Esophagus squamous epithelium (tissue), 5 donors: ENCODE results near the gene EPHA8. TPM values are rescaled to one million over a fixed set of nuclear protein-coding genes. Genes with fewer than 3 reads are reported as not detected.

ENCODE experiments used
- DNase-seq: peaks from one replicate; lab custom pipeline; 2025; lab: John Stamatoyannopoulos, UW
- H3K27ac ChIP-seq, 4 donors: fragments of 200-600 bp; sonication (generic); one replicate each; pipeline ENCODE4 v1.5.1; 2016 to 2019; ENCODE audit warnings: mild to moderate bottlenecking in 1 of 4
- H3K27me3 ChIP-seq, 4 donors: fragments of 200-600 bp; sonication (generic); 1 replicate in 3 of 4; 2 replicates in 1 of 4; pipeline versions ENCODE4 v1.5.1 to v1.6.0; 2017 to 2021; ENCODE audit warnings: antibody characterized with exemption in 1 of 4
- H3K36me3 ChIP-seq, 3 donors: fragments of 200-600 bp; sonication (generic); one replicate each; pipeline ENCODE4 v1.5.1; 2016 to 2019
- H3K4me1 ChIP-seq, 3 donors: fragments of 200-600 bp; sonication (generic); one replicate each; pipeline ENCODE4 v1.5.1; 2017 to 2019
- H3K4me3 ChIP-seq, 4 donors: fragments of 200-600 bp; sonication (generic); 1 replicate in 3 of 4; 2 replicates in 1 of 4; pipeline ENCODE4 v1.5.1; 2016 to 2019; ENCODE audit warnings: mild to moderate bottlenecking in 2 of 4, moderate library complexity in 1 of 4
- H3K9me3 ChIP-seq, 3 donors: fragments of 200-600 bp; sonication (generic); one replicate each; pipeline ENCODE4 v1.5.1; 2016 to 2019
- POLR2A ChIP-seq, 4 donors: fragments of 450-650 bp; IDR thresholded peaks; one replicate each; pipeline ENCODE4 v1.6.1; 2017; ENCODE audit warnings: antibody characterized with exemption in 4 of 4, mild to moderate bottlenecking in 4 of 4, moderate library complexity in 3 of 4
- WGBS, 2 donors: methylation state at CpG; one replicate each; pipeline ENCODE4 v1.1.5; 2018; 5-methylcytosine and 5-hydroxymethylcytosine counted together
- intact Hi-C: fragments of 100-400 bp; cut with DNase I; formaldehyde crosslinking; loops from one replicate; pipeline ENCODE4 v1.15.0; 2022
- total RNA-seq, 4 donors: library from RNA; depleted of rRNA; stranded (reverse); fragments of >200 nt; gene quantifications; one replicate each; pipeline ENCODE4 v1.1.0, GENCODE V29; 2016
- TF ChIP-seq, protein P1 (sequence below), 6 experiments: fragments of 450-650 bp in 4 of 6; fragments of 200-600 bp in 2 of 6; sonication (generic) in 2 of 6; IDR thresholded peaks; one replicate each; pipeline ENCODE4 v1.5.1; 2016 to 2019; ENCODE audit warnings: antibody characterized with exemption in 6 of 6, mild to moderate bottlenecking in 4 of 6, moderate library complexity in 4 of 6
- donor health status: DM: yes; HTN: yes; CAD: no.

EPHA8 gene
- total RNA-seq, 4 donors from 2014 or later, result 0.19 to 0.44 TPM; not detected in 2

- DNase-seq, result no peak
- TF ChIP-seq, protein P1, sequence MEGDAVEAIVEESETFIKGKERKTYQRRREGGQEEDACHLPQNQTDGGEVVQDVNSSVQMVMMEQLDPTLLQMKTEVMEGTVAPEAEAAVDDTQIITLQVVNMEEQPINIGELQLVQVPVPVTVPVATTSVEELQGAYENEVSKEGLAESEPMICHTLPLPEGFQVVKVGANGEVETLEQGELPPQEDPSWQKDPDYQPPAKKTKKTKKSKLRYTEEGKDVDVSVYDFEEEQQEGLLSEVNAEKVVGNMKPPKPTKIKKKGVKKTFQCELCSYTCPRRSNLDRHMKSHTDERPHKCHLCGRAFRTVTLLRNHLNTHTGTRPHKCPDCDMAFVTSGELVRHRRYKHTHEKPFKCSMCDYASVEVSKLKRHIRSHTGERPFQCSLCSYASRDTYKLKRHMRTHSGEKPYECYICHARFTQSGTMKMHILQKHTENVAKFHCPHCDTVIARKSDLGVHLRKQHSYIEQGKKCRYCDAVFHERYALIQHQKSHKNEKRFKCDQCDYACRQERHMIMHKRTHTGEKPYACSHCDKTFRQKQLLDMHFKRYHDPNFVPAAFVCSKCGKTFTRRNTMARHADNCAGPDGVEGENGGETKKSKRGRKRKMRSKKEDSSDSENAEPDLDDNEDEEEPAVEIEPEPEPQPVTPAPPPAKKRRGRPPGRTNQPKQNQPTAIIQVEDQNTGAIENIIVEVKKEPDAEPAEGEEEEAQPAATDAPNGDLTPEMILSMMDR (IDR thresholded peaks at IDR 0.05), result no peak
- Histone ChIP-seq H3K9me3 (no peaks in the 10 kb centered on the region), H3K27me3 (no peaks in the 10 kb centered on the region), H3K4me3 (no peak overlapping the region), H3K4me1 (peaks cover 0 to 15% (median 5%) of the 10 kb centered on the region in 3 donors), H3K27ac (no peak overlapping the region), H3K36me3 (no peaks in the 10 kb centered on the region)
- 81 to 95% methylated on average over 3 to 4 of the region's 4 CpGs for WGBS, 2 donors
- intact Hi-C loops, result no loop called here
Observed at GRCh38 chr1:22534951-22535350, 28.3 kb upstream of the EPHA8 start.

GRCh38 chr1:22535399-22535798 is 27.9 kb upstream of the EPHA8 start:
- WGBS, 2 donors, result 70 to 100% methylated on average over 2 to 3 of the region's 6 CpGs
- TF ChIP-seq, protein P1 (IDR thresholded peaks at IDR 0.05), result no peak

GRCh38 chr1:22536506-22536905 is 26.8 kb upstream of the EPHA8 start:
- Histone ChIP-seq H3K27me3 (no peaks in the 10 kb centered on the region), H3K4me3 (no peak overlapping the region), H3K9me3 (no peaks in the 10 kb centered on the region), H3K36me3 (no peaks in the 10 kb centered on the region), H3K27ac (no peak overlapping the region), H3K4me1 (no peaks in the 10 kb centered on the region)
- DNase-seq, result no peak
- no peak for TF ChIP-seq POLR2A (IDR thresholded peaks at IDR 0.05)
- TF ChIP-seq, protein P1 (IDR thresholded peaks at IDR 0.05), result no peak
- WGBS, 2 donors, result 81 to 83% methylated on average over 1 to 6 of the region's 7 CpGs
- intact Hi-C loops, result no loop called here

More at GRCh38 chr1:22535399-22535798, 27.9 kb upstream of the EPHA8 start:
- Histone ChIP-seq H3K27me3 (no peaks in the 10 kb centered on the region), H3K4me1 (peaks cover 0 to 11% (median under 1%) of the 10 kb centered on the region in 3 donors), H3K9me3 (no peaks in the 10 kb centered on the region), H3K36me3 (no peaks in the 10 kb centered on the region), H3K27ac (no peak overlapping the region), H3K4me3 (no peak overlapping the region)
- intact Hi-C loops, result no loop called here
- DNase-seq, result no peak

DNA sequence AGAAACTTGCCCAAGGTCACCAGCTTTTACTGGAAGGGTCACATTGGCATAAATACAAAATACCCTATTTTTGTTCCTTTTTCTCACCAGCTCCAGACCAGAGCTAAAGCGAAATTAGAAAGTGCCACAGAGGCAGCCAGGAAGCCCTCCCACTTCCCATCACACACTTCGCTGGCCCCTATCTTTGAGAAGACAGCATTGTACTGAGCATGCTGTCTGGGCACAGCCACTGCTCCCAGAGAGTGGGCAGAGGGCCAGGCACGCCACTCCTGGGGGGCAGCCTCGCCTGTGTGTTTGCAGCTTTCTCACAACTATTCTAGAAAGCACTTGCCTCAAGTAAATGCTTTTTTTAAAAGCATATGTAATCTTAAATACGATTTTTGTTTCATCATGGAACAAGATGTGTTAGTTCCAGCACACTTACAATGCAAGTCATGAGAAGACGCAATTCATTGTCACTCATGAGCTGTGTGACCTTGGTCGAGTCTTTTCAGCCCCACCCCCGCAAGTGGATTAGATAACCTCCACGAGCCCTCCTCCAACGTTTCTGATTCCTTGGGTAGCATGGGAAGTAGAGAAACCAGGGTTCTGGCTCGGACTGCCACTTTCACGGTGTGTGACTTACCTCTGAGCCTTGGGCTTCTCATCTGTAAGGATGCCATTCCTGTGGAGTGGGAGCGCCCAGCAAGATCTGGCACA is 25.7 kb upstream of the EPHA8 start:
- intact Hi-C loops, result no loop called here

DNA sequence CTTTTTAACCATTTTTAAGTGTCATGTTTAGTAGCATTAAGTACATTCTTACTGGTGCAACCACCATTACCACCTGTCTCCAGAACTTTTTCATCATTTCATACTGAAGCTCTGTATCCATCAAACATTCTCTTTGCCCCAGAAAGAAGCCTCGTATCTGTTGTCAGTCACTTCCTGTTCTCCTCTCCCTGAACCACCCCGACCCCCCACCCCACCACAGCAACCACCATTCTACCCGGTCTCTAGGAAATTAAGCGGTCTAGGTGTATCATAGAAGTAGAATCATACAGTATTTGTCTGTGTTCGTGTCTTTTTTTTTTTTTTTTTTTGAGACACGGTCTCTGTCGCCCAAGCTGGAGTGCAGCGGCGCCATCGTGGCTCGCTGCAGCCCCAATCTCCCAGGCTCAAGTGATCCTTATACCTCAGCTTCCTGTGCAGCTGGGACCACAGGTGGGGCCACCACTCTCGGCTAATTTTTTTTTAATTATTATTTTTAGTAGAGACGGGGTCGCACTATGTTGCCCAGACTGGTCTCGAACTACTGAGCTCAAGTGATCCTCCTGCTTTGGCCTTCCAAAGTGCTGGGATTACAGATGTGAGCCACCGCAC is 23.7 kb upstream of the EPHA8 start:
- WGBS, 2 donors, result 74 to 78% methylated on average over 16 of the region's 16 CpGs
- no peak overlapping the region for H3K27ac ChIP-seq
- H3K9me3 ChIP-seq, result no peaks in the 10 kb centered on the region
- H3K27me3 ChIP-seq, result peaks cover 0 to 18% (median 0%) of the 10 kb centered on the region in 4 donors
- H3K36me3 ChIP-seq, result no peaks in the 10 kb centered on the region
- H3K4me3 ChIP-seq, result no peak overlapping the region
- H3K4me1 ChIP-seq, result no peaks in the 10 kb centered on the region
- intact Hi-C loops, result no loop called here
- DNase-seq, result no peak
- TF ChIP-seq POLR2A (IDR thresholded peaks at IDR 0.05), result no peak
- TF ChIP-seq, protein P1 (IDR thresholded peaks at IDR 0.05), result no peak

More for the DNA sequence above, 25.7 kb upstream of the EPHA8 start:
- DNase-seq, result no peak
- no peaks in the 10 kb centered on the region for H3K27me3 ChIP-seq
- 76 to 84% methylated on average over 11 to 12 of the region's 13 CpGs for WGBS, 2 donors
- TF ChIP-seq, protein P1 (IDR thresholded peaks at IDR 0.05), result no peak
- TF ChIP-seq POLR2A (IDR thresholded peaks at IDR 0.05), result no peak
- no peaks in the 10 kb centered on the region for H3K4me1 ChIP-seq
- H3K27ac ChIP-seq, result no peak overlapping the region
- H3K9me3 ChIP-seq, result no peaks in the 10 kb centered on the region
- H3K4me3 ChIP-seq, result no peak overlapping the region
- no peaks in the 10 kb centered on the region for H3K36me3 ChIP-seq
